ENCODE results near the gene UCP3.
A peak's percentile ranks its signal among the peaks of the same experiment; 100 is the strongest.

UCP3 gene, protein sequence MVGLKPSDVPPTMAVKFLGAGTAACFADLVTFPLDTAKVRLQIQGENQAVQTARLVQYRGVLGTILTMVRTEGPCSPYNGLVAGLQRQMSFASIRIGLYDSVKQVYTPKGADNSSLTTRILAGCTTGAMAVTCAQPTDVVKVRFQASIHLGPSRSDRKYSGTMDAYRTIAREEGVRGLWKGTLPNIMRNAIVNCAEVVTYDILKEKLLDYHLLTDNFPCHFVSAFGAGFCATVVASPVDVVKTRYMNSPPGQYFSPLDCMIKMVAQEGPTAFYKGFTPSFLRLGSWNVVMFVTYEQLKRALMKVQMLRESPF

DNA sequence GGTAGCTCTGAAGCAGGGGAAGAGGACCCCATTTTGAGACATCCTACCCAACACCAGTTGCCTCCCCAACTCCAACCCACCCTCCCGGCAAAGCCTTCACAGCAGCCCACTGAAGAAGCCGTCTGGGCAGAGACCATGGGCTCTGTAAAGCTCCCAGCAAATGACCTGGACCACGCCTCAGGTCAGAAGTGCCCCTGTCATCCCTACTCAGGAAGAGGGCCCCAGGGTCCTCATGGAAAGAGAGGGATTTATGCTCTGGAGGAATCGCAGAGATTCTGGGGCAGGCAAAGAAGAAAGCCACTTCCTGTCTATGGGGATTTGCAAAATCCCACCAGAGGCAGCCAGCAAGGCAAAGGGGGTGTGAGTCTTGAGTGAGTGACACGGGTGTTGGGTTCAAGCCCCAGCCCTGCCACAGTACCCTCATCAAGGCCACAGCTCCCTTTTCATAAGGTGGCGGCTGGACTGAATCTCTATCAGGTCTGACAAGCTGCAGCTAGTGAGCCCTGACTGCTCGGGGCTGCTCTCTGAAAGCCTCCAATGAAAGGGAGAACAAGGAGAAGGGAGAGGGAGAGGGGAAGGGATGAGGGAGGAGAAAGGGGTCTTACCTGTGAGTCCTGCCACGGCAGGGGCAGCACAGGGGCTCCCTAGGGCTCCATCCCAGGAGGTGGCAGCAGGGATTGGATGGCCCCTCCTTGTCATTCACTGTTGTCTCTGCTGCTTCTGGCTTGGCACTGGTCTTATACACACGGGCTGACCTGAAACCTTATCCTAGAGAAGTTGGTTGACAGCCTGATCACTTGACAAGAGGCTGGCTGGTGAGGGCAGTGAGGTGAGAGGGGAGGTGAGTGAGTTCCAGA lies at the start of gene UCP3:
UCP3 (minus strand) TSS at position 713 of the 857 bp plus-strand sequence. CDS start 2,043 bp downstream, outside the sequence.
- Histone ChIP-seq H3K27ac (peak within 1 kb of the TSS in 2 of 21 experiments; percentile 44 to 58), H3K4me3 (no peak within 1 kb of the TSS)

DNA sequence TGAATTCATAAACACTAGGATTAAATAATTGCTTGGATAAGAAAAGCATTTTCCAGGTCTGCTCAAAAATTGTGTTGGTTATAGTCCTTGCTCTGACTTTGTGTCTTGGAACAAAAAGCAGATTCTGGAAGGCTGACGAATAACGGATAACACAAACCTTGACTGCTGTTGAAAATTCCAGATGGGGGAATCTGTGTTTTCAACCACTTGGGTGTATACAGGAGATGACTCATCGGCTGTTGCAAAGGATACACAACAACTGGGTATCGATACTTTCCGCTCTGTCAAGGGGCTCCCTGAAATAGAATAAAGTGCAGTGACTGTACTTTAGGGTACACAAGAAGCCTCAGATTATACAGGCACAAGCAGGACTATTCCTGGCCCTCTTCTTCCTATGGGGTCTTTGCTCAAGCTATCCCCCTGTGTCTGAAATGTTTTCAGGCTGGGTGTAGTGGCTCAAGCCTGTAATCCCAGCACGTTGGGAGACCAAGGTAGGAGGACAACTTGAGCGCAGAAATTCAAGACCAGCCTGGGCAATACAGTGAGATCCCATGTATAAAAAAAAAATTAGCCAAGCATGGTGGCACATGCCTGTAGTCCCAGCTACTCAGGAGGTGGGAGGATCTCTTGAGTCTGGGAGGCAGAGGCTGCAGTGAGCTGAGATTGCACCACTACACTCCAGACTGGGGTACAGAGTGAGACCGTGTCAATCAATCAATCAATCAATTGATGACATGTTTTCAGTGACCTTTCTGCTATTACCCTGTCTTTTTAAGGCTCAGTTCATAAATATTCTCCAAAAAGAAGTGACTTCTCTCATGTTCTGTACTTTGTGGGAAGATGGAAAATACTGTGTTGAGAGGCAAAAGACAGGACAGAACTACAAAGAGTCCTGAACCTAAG lies 48.6 kb upstream of the UCP3 start:
- no peak overlapping the region for H3K4me3 ChIP-seq
- no peak overlapping the region for H3K27ac ChIP-seq

DNA sequence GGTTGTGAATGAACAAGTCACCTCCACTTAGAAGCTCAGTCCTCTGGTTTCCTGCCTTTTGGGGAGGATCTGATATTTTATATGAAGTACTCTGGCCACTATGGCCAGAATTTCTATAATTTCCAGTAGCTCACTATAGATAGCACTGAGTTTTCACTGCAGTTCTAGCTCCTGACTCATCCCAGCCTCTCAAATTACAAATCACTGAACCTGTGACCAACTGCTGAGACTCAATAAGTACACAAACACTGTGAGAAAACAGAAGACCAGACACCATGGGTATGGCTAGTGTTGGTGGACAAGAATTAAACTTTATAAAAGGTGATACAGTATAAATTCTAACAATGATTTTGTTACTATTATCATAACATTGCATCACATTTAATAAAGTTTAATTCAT lies 47.1 kb upstream of the UCP3 start:
- no peak overlapping the region for H3K4me3 ChIP-seq
- H3K27ac ChIP-seq, result no peak overlapping the region

DNA sequence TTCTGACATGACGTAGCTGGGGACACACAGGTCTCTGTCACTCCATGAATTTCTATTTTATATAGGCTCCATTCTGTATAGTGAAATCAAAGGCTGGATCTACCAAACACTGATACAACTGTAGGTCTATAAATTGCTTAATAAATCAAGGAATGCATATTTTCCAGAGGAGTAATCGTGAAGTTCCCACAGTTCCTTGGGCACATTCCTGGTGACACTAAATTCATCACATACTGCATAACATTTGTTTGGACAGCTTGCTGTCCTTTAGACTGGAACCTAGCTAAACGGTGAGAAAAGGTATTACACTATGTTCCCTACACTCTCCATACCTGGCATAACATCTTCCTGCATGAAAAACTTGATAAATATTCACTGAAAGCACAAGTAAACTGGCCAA lies 41.6 kb upstream of the UCP3 start:
- H3K4me3 ChIP-seq, result no peak overlapping the region

DNA sequence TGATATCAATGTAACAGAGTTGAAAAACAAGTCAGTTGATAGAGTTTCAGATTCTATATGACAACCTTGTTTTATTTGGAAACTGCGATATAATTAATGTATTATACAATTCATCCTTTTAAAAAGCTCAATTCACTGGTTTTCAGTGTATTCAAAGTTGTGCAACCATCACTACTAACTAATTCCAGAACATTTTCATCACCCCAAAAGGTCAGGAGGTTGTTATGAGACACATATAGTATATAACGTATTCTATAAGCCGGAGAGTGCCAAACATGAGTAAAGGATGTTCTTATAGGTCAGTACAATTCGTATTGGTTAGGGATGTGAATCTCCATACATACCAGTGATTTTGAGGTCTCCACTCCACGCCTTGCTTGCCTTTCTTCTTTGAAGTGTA lies 40.1 kb upstream of the UCP3 start:
- Histone ChIP-seq H3K27ac (no peak overlapping the region), H3K4me3 (no peak overlapping the region)

More for the DNA sequence above, 41.6 kb upstream of the UCP3 start:
- H3K27ac ChIP-seq, result no peak overlapping the region

DNA sequence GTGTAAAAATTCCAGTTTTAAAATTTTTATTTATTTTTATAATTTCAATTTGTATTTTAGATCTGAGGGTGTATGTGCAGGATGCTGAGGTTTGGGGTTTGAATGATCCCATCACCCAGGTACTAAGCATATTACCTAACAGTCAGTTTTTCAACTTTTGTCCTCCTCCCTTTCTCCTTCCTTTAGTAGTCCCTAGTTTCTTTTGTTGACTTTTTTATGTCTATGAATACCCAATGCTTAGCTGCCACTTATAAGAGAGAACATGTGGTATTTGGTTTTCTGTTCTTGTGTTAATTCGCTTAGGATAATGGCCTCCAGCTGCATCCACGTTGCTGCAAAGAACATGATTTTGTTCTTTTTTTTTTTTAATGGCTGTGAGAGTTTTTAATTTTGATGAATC lies 35.7 kb upstream of the UCP3 start:
- H3K27ac ChIP-seq, result no peak overlapping the region
- H3K4me3 ChIP-seq, result no peak overlapping the region

DNA sequence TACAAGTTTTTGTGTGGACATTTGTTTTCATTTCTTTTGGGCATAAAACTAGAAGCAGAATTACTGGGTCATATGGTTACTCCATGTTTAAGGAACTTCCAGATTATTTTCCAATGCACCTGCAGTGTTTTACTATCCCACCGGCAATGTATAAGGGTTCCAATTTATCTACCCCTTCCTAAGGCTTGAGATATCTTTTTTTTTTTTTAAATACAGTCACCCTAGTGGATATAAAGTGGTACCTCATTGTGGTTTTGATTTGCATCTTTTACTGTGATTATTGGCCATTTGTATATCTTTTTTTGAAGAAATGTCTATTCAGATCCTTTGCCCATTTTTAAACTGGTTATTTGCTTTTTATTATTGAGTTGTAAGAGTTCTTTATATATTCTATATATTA lies 34.6 kb upstream of the UCP3 start:
- H3K27ac ChIP-seq, result no peak overlapping the region
- no peak overlapping the region for H3K4me3 ChIP-seq

DNA sequence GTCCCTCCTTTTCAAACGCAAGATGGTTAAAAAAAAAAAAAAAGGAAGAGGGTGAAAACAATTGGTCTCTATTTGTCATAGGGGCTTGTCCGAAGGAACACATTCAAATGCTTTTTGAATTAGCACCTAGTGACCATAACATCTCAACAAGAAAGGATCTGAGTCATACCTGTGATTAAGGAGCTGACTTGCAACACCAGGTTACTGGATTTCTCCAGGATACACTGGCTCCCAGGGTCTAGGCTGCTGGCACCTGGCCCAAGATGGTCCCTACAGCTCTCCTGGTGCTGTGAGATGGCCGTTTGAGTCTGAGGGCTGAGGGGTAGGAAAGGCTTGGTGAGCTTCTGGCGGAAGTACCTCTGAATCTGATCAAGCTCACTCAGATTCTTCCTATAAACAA lies 28.4 kb upstream of the UCP3 start:
- Histone ChIP-seq H3K27ac (no peak overlapping the region), H3K4me3 (no peak overlapping the region)

DNA sequence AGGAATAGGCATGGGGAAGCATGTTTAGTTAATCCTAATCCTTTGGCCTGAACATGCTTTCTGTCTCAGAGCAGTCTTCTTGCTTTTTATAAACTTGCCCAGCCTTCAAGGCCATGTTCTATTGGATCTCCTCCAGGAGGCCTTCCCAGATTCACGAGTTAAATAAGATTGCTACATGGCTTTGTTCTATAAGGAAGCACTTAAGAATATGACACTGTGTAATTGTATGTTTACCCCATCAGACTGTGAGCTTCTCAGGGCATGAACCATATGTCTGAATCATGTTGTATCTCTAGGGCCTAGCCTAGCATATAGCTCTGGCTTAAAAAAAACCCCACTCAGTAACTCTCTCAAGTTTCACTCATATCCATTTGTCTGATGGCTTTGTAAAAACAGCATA lies 26.4 kb upstream of the UCP3 start:
- Histone ChIP-seq H3K4me3 (no peak overlapping the region), H3K27ac (no peak overlapping the region)

DNA sequence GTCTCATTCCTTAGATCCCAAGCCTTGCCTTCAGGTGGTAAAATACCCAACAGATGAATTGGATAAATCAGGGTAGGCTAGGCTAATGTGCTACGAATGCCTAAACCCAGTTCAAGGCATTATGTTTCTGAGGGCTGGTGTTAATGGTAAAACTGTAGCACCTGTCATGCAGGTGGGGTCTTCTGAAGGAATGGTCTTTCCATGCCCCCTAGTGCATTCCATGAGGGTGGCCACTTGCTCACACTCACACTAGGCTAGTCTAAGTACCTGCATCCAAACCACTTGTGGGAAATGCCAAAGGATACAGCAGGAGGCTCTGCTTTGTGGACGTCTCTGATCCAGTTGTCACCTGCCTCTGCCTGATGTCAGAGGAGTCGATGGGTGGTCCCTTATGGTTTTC lies 24.2 kb upstream of the UCP3 start:
- no peak overlapping the region for H3K4me3 ChIP-seq
- H3K27ac ChIP-seq, result no peak overlapping the region

DNA sequence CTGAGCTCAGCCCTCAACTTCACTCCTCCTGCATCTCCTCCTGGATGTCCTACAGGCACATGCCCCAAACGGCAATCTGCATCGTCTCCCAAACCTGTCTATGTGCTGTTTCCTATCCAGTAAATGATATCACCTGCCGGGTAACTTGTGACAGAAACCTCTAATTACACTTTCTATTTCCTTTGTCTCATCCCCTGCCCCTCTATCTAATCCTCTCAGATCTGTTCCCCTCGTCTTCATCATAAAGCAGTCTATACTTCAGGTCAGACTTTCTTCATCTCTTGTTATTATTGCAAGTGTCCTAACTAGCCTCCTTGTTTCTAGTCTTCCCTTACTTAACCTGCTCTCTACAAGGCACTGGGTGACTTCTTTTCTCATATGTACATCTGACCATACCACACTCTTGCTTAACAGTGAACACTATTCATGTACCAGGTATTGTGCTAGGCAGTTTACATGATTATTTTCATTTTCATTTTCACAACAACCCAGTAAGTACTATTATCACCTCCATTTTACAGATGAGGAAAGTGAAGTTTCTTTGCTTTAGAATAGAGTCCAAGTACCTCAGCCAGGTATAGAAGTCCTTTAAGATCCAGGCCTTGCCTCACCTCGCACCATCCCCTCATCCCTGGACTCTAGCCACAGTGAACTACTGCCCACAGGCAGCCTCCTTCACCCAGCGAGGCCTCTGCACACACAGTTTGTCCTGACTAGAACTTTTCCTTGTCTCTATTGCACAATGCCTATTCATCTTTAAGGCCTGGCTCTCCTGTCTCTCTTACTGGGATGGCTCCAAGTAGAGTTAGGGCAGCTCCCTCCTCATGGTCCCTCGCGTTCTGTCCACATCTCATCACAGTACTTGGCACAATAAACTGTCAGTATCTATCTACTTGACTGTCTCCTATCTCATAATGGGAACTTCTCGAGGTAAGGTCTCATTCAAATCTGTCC lies 22.1 kb upstream of the UCP3 start:
- no peak overlapping the region for H3K4me3 ChIP-seq
- H3K27ac ChIP-seq, result peak overlapping the region in 5 of 21 experiments; percentile 14 to 69 (median 42)

DNA sequence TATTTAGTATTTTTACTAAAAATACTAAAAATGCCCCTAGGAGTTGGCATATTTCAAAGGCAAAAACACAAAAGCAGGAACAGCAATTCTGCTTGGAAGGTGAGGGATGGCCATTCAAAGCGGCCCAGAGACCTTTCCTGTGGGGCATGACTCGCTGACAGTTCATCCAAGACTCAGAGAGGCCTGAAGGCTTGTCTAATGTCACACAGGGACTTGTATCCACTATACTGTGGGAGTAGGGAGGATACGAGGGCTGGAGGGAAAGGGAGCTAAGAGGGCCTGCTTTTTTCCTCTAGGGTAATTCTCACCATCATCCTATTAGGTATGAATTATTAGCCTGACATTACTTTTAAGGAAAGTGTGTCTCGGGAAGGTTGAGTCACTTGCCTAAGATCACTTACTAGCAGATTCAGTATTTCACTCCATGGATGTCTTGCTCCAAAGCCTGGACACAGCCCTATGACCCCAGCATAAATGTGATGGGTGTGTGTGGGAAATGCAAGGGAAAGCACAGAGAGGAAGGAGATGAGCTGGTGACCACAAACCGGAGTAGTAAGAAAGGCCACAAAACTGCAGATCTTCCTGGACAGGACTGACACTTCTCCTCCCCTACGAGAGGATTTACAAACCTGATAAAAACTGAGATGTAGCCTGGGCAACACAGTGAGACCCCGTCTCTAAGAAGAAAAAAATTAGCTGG lies 16.7 kb upstream of the UCP3 start:
- H3K4me3 ChIP-seq, result no peak overlapping the region
- H3K27ac ChIP-seq, result peak overlapping the region in 5 of 21 experiments; percentile 0 to 32 (median 6)

DNA sequence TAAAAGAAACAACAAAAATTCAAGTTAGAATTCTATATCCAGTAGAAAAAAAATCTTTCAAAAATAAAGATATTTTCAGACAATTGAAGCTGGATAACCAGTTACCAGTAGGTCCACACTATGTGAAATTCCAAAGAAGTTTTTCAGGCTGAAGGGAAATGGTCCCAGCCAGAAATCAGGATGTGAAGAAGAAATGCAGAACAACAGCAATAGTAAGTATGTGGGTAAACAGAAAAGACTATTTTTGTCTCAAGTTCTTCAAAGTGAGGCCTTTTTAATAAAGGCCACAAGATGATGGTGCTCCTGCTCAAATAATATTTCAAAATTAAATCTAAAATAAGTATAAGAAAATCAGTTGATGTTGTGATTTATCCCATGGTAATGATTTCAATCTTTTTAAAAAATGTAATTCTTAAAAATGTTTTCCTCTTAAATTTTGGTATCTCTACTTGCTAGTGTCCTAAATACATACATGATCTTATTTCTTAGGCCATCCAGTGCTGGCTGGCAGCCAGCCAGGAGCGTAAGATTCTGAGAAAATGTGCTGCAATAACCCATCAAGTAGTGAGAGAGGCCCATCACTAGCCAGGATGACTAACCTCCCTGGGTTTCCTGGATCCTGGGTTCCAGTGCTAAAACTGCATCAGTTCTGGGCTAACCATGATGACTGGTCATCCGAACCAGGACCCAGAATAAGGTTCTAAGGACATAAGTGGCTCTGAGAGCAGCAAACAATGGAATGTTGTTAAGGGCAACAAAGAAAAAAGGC lies 15.6 kb upstream of the UCP3 start:
- Histone ChIP-seq H3K4me3 (no peak overlapping the region), H3K27ac (peak overlapping the region in 4 of 21 experiments; percentile 0 to 77 (median 24))

DNA sequence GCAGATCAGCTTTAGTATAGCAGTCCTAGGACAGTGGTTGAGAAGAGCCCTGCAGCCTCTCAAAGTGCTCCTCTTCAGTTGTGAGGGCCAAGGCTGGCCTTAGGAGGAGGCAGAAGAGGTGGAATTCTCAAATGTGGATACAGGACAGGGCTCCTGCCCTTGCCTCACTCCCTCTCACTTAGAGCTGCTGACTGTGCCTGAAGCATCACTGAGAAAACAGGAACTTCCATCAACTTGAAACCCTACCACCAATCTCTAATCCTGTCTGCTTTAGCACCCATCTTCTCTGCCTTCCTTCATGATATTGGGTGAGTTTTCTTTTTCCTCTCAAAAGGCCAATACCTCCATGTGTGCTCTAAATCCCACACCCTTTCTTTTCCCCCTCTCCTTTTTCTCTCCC lies 14.4 kb upstream of the UCP3 start:
- peak overlapping the region in 8 of 21 experiments; percentile 24 to 77 (median 54) for H3K27ac ChIP-seq
- no peak overlapping the region for H3K4me3 ChIP-seq

DNA sequence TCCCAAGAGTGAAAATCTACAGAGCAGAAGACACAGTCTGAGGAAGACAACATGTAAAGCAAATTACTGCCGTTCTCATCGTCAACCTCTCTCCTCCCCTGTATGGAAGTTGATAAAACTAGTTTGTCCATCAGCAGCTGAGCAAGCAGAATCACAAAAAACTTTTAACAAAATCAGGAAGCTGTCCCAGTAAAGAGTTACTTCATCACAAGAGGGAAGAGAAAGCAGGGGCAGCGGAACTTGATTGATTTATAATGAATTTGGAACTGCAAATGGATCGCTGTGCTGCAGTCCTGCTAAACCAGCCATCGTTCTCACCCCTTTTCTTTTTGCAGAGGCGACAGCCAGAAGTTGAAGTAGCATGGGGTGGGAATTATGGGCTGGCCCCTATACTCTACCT lies 13.7 kb upstream of the UCP3 start:
- Histone ChIP-seq H3K4me3 (no peak overlapping the region), H3K27ac (peak overlapping the region in 9 of 21 experiments; percentile 24 to 77 (median 49))

DNA sequence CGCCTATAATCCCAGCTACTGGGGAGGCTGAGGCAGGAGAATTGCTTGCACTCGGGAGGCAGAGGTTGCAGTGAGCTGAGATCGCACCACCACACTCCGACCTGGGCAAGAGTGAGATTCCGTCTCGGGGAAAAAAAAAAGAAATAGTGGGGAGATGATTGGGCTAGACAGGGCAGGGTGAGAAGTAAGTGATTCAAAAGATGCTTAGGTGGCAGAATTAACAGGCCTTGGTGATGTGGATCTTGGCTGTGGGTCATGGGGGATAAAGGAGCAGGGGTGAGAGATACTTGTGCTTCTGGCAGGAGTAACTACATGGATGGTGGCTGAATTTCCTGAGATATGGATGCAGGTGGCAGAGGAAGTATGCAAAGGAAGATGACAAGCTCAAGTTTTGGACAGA lies 13.1 kb upstream of the UCP3 start:
- H3K4me3 ChIP-seq, result no peak overlapping the region
- H3K27ac ChIP-seq, result peak overlapping the region in 5 of 21 experiments; percentile 2 to 75 (median 43)

DNA sequence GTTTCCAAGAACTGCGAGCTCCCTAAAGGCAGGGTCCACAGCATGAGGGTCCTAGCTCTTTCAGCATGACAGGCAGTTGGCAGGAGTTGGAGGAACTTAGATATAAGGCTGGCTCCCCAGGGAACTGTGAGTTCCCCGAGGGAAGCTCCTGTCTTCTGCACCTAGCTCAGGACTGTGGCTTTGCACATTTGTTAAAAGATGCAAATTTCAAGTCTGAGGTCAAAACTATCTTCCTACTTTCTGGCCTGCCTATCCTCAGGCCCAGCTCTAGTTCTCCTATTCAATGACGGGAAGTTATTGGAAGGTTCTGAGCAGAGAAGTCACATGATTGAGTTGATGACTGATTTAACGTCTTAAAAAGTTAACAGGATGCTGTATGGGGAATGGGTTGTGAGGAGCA lies 11.7 kb upstream of the UCP3 start:
- Histone ChIP-seq H3K4me3 (no peak overlapping the region), H3K27ac (peak overlapping the region in 13 of 21 experiments; percentile 10 to 88 (median 72))
